Frontal cortex (tissue), 4 donors: Measurements from ENCODE around the gene TMPRSS3. TPM values are rescaled to one million over a fixed set of nuclear protein-coding genes. Genes with fewer than 3 reads are reported as not detected.

Experiments used
- DNase-seq, 2 donors: peaks; one replicate each; pipeline ENCODE4 v3.0.0; 2012; ENCODE audit warnings: low spot score in 2 of 2
- FAIRE-seq: peaks from 2 replicates; lab custom pipeline; 2012; peaks lifted over from hg19 to GRCh38; lab: Jason Lieb, UNC
- total RNA-seq: library from RNA; depleted of rRNA; stranded (reverse); fragments of >200 nt; gene quantifications from one replicate; pipeline ENCODE4 v1.2.3, GENCODE V29; 2014
- donor health status: control.
- donor health status: control.
- donor health status: control.

The TMPRSS3 gene
- total RNA-seq, 1 donor from 2014 or later = not detected

- FAIRE-seq (no peak), DNase-seq (no peak)
Observed at GRCh38 chr21:42360317-42360716, 35.5 kb downstream of the TMPRSS3 start.

GRCh38 chr21:42358937-42359336 is 36.9 kb downstream of the TMPRSS3 start:
- FAIRE-seq (no peak), DNase-seq (no peak)

DNA sequence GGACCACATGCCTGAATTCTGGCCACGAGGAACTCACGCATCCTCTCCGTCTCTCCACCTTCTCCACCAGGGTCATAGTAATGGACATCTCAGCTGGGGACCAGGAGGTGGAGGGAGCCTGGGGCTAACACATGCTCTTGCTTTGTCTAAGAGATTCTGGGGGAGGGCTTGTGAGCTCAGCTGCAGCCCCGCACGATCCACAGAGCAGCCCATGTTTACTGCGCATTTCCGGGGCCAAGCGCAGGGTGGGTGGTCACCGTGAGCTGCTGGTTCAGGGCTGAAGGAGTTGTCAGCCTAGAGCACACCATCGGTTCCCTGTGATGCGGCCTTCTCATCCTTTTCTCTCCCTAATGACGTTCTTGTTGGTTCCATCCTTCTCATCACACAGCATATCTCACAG is 37.6 kb downstream of the TMPRSS3 start:
- no peak for FAIRE-seq

DNA sequence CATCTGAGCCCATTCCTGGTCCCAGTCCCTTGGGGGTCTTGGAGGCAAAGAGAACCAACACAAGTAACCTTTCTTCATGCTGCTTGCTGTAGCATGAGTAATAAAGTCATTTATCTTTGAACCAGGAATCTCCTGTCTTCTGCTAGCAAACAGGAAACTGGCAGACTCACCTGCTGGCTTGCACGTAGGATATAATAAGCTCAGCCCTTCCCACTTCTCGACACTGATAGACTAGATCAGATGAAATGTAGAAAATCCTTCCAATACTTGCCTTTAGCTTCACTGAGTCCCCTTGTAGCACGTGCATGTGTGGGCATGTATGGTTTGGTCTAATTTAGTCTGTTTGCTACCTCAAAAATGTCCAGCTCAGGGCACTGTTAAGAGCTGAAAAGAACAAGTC is 38.5 kb downstream of the TMPRSS3 start:
- FAIRE-seq (no peak), DNase-seq (no peak)

More for the DNA sequence above, 37.6 kb downstream of the TMPRSS3 start:
- no peak for DNase-seq

GRCh38 chr21:42356650-42357049 is 39.2 kb downstream of the TMPRSS3 start:
- FAIRE-seq (no peak), DNase-seq (no peak)

DNA sequence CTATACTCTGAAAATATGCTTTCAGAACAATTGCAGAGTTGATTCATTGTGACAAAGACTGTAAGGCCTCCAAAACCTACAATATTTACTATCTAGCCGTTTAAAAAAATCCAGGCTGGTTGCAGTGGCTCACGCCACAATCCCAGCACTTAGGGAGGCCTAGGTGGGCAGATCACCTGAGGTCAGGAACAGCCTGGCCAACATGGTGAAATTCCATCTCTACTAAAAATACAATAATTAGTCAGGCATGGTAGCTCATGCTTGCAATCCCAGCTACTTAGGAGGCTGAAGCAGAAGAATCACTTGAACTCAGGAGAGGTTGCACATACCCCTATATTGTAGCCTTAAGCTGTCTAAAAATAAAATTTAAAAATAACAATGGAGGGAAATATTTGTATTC is 39.8 kb downstream of the TMPRSS3 start:
- FAIRE-seq = no peak
- DNase-seq = no peak

DNA sequence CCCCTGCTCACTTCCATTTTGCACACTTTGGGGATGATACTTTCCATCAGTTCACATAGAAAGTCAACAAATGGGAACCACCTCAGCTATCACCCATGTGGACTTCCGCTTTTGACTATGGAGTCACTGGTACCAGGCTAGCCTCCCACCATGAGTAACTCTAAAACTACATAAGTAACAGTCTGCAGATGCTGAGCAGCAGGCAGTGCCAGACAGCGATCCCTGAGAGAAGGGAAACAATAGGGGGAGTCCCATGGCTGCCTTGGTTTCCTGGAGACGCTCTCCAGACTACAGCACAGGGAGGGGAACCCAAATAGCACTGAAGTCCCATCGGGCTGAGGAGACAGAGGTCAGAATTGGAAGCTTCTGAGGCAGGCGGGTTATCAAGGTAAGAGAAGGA is 42.2 kb downstream of the TMPRSS3 start:
- FAIRE-seq (no peak), DNase-seq (no peak)

GRCh38 chr21:42352441-42353095 is 43.3 kb downstream of the TMPRSS3 start:
- FAIRE-seq (no peak), DNase-seq (no peak)

DNA sequence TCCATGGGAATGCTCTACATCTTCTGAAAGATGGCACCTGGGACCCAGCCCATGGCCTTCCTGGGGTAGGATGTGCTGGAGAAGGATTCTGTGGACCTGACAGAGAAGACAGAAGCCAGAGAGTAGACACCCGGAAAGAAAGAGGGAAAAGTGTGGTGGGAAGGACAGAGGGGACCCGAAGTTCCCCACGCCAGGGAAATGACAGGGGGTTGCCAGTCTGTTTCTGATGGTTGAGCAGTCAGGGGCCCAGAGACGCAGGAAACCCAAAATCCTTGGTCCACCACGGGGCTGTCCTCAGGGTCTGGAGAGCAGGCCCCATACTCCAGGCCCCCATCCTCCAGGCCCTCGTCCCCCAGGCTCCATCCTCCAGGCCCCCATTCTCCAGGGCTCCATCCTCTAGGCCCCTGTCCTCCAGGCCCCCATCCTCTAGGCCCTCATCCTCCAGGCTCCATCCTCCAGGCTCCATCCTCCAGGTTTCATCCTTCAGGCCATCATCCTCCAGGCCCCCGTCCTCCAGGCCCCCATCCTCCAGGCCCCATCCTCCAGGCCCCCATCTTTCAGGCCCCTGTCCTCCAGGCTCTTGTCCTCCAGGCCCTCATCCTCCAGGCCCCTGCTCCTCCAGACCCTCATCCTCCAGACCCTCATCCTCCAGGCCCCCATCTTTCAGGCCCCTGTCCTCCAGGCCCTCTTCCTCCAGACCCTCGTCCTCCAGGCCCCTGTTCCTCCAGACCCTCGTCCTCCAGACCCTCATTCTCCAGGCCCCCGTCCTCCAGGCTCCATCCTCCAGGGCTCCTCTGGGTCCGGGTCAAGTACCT is 44.0 kb downstream of the TMPRSS3 start:
- no peak for FAIRE-seq
- DNase-seq = no peak

DNA sequence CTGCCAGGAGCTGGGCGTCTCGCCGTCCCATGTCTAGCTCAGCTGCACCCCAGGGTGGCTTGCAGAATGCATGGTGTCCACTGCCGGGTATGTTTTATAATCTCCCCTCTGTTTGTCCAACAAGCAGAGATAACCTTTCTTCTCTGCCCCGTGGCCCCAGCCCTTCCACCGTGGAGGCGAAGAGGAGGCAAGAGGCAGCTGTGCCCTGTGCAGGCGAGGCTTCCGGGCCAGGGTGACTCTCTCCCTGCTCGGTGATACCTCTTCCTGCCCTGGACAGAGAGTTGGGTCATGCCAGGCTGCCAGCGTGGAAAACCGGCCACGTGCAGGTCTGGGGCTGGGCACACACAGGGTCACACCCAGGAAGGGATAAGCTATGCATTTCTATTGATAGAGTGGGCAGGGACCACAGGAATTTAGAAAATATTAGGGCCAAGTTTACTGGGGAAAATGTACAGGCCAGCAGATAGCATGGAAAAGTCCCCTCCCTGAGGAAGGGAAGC is 44.9 kb downstream of the TMPRSS3 start, which contains the start of gene TFF2:
Gene TFF2 (minus strand): TSS at position 68 of the 500 bp plus-strand sequence. CDS start 37 bp downstream, at position 31.
- FAIRE-seq (no peak), DNase-seq (no peak)

- DNase-seq (no peak), FAIRE-seq (no peak)
Observed at GRCh38 chr21:42350318-42350910, 45.4 kb downstream of the TMPRSS3 start.

DNA sequence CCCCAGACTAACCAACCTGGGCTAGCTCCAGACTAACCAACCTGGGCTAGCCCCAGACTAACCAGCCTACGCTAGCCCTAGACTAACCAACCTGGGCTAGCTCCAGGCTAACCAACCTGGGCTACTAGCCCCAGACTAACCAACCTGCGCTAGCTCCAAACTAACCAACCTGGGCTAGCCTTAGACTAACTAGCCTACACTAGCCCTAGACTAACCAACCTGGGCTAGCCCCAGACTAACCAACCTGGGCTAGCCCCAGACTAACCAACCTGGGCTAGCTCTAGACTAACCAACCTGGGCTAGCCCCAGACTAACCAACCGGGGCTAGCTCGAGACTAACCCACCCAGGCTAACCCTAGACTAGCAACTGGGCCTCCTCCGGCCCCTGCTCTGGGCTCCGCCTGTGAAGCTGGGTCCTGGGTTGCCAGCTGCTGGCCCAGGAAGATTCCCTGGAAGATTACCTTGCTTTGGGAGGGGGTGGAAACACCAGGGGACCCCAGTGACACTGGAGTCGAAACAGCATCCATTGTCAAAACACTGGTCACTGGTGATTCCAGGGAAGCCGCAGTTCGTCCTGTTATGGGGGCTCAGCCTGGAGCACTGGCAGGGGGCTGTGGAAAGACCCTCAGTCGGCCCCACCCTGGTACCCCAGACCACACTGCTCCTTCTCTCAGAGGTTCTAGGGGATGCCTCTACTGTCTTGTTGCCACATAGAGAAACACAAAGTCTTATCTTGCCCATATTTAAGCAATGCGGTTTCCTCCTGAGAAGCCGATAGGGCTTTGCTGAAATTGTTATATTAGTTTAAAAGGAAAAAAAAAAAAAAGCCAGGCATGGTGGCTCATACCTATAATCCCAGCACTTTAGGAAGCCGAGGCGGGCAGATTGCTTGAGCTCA is 46.2 kb downstream of the TMPRSS3 start:
- no peak for FAIRE-seq

GRCh38 chr21:42348762-42349161 is 47.1 kb downstream of the TMPRSS3 start:
- no peak for DNase-seq
- FAIRE-seq = no peak

More for the DNA sequence above, 46.2 kb downstream of the TMPRSS3 start:
- DNase-seq = no peak

DNA sequence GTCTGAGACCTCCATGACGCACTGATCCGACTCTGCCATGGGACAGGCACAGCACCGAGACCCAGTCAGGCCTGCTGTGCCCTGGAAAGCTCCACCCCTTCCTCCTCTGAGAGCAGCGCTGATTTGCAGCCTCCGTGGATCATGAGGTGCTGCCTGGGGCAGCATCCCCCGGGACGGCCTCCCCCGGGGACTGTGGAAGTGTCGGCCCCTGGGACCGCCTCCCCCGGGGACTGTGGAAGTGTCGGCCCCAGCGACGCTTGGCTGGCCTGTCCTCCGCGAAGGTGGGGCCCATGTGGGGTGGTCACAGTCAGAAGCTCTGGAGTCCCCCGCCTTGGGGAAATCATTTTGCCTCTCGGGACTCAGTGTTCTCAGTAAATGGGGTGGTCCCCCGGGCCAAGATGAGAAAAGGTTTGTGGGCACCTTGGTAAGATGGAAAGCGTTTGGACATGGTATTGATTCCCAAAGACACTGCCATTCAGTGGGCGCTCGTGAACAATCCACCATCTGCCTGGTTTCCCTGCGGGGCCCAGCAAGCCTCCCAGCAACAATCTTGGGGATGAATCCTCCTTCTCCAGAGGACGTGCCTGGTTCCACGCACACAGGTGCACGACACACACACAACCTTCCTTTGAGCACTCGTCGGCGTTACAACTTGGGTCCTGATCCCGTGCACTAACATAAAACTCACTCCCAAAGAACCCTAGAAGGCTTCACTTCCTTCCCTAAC is 48.1 kb downstream of the TMPRSS3 start:
- DNase-seq (no peak), FAIRE-seq (no peak)

DNA sequence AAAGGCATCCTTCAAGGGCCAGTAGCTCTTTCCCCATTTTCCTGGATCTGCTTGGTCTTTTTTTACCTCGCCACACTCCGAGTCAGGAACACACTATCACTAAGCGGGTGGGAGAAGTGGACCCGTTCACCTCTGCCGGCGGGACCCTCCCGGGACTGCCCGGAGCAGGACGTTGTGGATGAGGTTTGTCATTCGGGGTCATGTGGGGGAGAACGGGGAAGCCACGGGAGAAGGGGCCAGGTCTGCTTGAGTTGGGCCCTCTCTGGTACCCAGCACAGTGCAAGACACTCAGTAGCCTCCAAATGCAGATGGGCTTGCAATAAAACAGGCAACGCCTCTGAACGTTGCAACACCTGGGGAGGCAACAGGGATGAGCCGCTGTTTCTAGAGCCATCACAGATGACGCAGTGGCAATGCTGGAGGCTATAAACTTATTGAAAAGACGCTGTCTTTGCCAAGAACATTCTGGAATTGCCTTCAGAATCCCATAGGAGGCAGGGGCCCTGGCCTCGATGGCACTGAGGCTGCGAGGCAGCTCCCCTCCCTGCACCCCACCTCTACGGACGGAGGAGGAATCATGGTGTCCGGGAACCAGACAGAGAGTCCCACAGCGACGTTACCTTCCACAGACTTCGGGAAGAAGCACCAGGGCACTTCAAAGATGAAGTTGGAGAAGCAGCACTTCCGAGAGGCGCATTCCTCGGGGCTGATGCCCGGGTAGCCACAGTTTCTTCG is 48.8 kb downstream of the TMPRSS3 start:
- DNase-seq (no peak), FAIRE-seq (no peak)

GRCh38 chr21:42346441-42346840 is 49.4 kb downstream of the TMPRSS3 start:
- DNase-seq = no peak

DNA sequence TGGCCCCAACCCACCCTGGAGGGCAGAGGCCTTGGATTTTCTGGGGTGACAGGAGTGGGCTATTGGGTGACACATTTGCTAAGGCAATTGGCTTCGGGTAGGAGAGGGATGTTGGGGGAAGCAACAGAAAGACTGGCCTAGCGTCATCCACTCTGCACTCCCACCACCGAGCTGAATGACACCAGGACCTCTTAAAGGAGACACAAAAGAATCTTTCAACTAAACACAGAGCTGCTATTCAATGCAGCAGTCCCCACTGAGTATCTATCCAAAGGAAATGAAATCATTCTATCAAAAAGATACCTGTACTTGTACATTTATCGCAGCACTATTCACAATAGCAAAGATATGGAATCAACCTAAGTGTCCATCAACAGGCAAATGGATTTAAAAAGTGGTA is 51.2 kb downstream of the TMPRSS3 start:
- DNase-seq (no peak), FAIRE-seq (no peak)

More at GRCh38 chr21:42346441-42346840, 49.4 kb downstream of the TMPRSS3 start:
- no peak for FAIRE-seq

- no peak for FAIRE-seq
- DNase-seq = no peak
Observed at GRCh38 chr21:42343963-42344510, 51.8 kb downstream of the TMPRSS3 start.
